Tibial nerve (tissue), 4 donors: ENCODE measurements around the gene OSTM1.

Experiments
- CTCF ChIP-seq, 5 experiments: fragments of 200-600 bp in 3 of 5; fragments of 450-650 bp in 2 of 5; sonication (generic) in 3 of 5; IDR thresholded peaks; one replicate each; pipeline ENCODE4 v1.5.1; 2016 to 2019; ENCODE audit warnings: antibody characterized with exemption in 5 of 5, mild to moderate bottlenecking in 3 of 5, moderate library complexity in 2 of 5
- EP300 ChIP-seq, 2 donors: sonication (generic); formaldehyde crosslinking; IDR thresholded peaks; one replicate each; pipeline ENCODE4 v1.6.1; 2017; ENCODE audit warnings: antibody characterized with exemption in 2 of 2, mild to moderate bottlenecking in 1 of 2
- POLR2A ChIP-seq, 2 donors: fragments of 450-650 bp; IDR thresholded peaks; one replicate each; pipeline ENCODE4 v1.6.1; 2017; ENCODE audit warnings: antibody characterized with exemption in 2 of 2, mild to moderate bottlenecking in 2 of 2, moderate library complexity in 2 of 2

- TF ChIP-seq POLR2A (IDR thresholded peaks at IDR 0.05) (no peak), CTCF (IDR thresholded peaks at IDR 0.05) (no peak), EP300 (IDR thresholded peaks at IDR 0.05) (no peak)
Observed at GRCh38 chr6:108093781-108094300, 19.3 kb upstream of the OSTM1 start.
